VCaP (cell line): ENCODE measurements around the gene ALDH2.

Experiments used
- H3K27ac ChIP-seq: fragments of 450-650 bp; 2 replicates; pipeline ENCODE4 v1.5.1; 2017
- CTCF ChIP-seq: fragments of 450-650 bp; conservative IDR thresholded peaks from 2 replicates; pipeline ENCODE4 v1.5.1; 2017; ENCODE audit warnings: mild to moderate bottlenecking, moderate library complexity

ALDH2 gene

DNA sequence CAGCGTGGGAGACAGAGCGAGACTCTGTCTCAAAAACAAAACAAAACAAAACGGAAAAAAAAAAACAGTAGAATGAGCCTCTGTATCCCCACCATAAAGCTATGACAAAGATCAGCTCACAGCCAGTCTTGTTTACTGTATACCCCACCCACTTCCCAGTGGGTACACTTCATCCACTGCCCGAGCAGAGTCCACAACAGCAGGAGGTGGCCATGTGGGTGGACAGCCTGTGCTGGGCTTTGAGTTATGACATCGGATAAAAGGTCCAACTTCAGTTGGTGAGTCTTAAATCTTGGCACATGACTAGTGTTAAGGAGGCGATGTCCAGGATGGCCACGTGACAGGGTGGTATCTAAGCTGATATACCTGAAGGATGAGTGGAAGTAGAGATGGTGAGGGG is 40.5 kb downstream of the ALDH2 start:
- no peak overlapping the region for H3K27ac ChIP-seq
- no peak for TF ChIP-seq CTCF

- TF ChIP-seq CTCF: peak; percentile 94
- H3K27ac ChIP-seq: peak overlapping the region; percentile 60
Observed at GRCh38 chr12:111812881-111813741, 46.4 kb downstream of the ALDH2 start.

GRCh38 chr12:111816065-111816615 is 49.4 kb downstream of the ALDH2 start:
- peak overlapping the region; percentile 92 for H3K27ac ChIP-seq
- no peak for TF ChIP-seq CTCF

- H3K27ac ChIP-seq: peak overlapping the region; percentile 92
Observed at GRCh38 chr12:111816898-111817297, 50.2 kb downstream of the ALDH2 start.

DNA sequence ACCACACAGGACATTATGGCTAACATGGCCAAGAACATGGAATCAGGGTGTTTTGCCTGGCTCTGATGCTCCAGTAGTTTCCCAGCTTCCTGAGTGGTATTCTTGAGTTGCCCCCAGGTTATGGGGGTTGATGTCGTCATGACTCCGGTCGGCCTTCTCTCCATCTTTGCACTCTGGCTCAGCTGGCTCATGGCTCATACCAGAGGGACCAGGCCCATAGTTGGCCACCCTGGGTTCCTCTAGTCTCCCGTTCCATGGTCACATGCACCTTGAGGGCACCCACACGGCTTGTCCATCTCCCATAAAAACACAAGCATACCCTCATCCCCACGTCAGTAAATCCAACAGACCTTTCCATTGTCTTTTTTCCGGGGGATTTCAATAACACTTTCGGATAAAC is 51.6 kb downstream of the ALDH2 start:
- H3K27ac ChIP-seq: peak overlapping the region; percentile 92
- TF ChIP-seq CTCF: no peak

DNA sequence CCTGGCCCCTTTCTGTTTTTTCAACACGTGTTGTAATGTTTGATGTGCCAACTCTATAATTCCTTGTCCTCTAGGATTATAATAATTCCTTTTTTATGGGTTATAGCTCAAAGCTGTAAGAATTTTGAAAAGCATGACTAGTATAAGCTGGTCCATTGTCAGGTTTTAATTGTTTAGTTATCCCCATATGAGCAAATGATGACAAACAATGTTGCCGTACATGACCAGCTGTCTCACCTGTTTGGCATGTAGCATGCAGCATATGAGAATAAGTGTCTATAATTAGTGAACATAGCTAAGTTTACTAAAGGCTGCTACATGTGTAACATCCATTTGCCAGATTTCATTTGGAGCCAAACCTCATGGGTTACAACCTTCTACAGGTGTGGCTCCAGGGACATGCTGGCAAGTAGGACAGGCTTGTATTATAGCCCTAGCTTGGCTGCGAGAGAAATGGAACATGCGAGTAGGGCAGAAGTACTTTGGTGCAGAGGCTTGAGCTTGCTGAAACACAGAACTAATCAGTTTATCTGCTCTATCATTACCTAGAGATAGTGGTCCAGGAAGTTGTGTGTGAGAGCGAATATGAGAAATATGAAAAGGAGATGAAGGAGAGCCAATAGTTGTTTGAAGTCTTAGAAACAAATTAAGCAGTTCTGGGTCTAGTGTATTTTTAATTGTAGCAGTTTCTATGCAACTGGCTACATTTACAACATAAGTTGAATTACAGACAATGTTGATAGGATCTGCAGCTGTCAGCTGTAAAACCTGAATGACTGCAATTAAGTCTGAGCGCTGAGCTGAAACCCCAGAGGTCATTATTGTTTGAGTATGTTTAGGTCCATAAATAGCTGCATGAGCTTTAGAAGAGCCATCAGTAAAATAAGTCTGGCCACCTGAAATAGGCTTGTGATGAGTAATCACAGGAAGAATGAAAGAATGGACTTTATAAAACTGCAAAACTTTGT is 52.7 kb downstream of the ALDH2 start:
- peak overlapping the region; percentile 92 for H3K27ac ChIP-seq

GRCh38 chr12:111820828-111821227 is 54.1 kb downstream of the ALDH2 start:
- peak overlapping the region; percentile 92 for H3K27ac ChIP-seq

More for the DNA sequence above, 52.7 kb downstream of the ALDH2 start:
- TF ChIP-seq CTCF: no peak

DNA sequence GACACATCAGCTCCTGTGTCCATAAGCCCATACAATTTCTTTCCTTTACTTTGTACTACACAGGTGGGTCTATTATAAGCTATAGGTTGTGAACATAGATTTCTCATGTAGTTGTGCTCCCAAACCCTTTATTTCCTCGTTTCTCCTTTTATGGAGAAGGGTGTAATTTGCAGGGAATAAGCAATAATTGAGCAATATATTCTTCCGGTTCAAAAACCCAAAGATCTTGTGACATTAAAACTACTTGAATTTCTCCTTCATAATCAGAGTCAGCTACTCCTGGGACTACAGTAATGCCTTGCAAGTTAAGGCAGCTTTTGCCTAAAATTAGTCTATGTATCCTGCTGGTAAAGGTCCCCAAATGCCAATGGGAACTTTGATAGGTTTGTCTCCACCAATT is 56.2 kb downstream of the ALDH2 start:
- no peak for TF ChIP-seq CTCF

More for the DNA sequence above, 56.2 kb downstream of the ALDH2 start:
- no peak overlapping the region for H3K27ac ChIP-seq
